PC-9 (cell line): ENCODE results near the gene ZFAND3.

ENCODE experiments used
- CTCF ChIP-seq: fragments of 200-600 bp; sonication (generic); conservative IDR thresholded peaks from 2 replicates; pipeline ENCODE4 v1.6.1; 2017; ENCODE audit warnings: mixed run types, antibody characterized with exemption, mild to moderate bottlenecking, moderate library complexity
- EZH2 ChIP-seq: fragments of 200-600 bp; sonication (generic); IDR thresholded peaks from 2 replicates; pipeline ENCODE4 v1.8.0; 2017; ENCODE audit warnings: antibody characterized with exemption, low read depth

DNA sequence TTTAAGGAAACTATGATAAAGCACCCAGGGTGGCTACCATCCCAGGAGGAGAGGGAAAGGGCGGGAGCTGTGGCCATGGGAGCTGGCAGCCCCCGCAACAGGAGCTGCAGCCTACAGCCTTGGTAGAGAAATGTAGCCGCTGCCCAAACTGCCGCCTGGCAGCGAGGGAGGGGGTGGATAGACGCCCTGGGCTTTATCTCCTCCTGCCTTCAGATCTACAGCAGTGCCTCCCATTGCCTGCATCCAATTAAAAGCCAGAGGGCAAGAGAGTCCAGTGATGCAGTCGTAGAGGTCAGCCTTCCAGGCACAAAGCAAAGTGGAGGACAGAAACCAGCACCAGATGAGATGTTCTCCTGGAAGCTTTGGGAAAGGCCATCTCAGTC lies 35.0 kb upstream of the ZFAND3 start:
- TF ChIP-seq CTCF, result no peak
- TF ChIP-seq EZH2, result no peak
